Esophagus muscularis mucosa (tissue), 4 donors: ENCODE results near the gene CYP2W1. TPM values are rescaled to one million over a fixed set of nuclear protein-coding genes. Genes with fewer than 3 reads are reported as not detected.

Experiments used
- DNase-seq: peaks from one replicate; pipeline ENCODE4 v3.0.0-alpha.2; 2017; ENCODE audit errors: extremely low spot score
- H3K27ac ChIP-seq, 4 donors: fragments of 200-600 bp; sonication (generic); replicated peaks in 1 of 4; 1 replicate in 3 of 4; 2 replicates in 1 of 4; pipeline ENCODE4 v1.5.1; 2016 to 2019; ENCODE audit warnings: mild to moderate bottlenecking in 1 of 4
- H3K27me3 ChIP-seq, 4 donors: fragments of 200-600 bp; sonication (generic); one replicate each; pipeline versions ENCODE4 v1.5.1 to v1.6.0; 2016 to 2019
- H3K36me3 ChIP-seq, 4 donors: fragments of 200-600 bp; sonication (generic); one replicate each; pipeline ENCODE4 v1.5.1; 2016 to 2019
- H3K4me1 ChIP-seq, 4 donors: fragments of 200-600 bp; sonication (generic); one replicate each; pipeline ENCODE4 v1.5.1; 2016 to 2019
- H3K4me3 ChIP-seq, 4 donors: fragments of 200-600 bp; sonication (generic); 1 replicate in 2 of 4; 2 replicates in 2 of 4; pipeline ENCODE4 v1.5.1; 2016 to 2019; ENCODE audit warnings: mild to moderate bottlenecking in 4 of 4, moderate library complexity in 1 of 4
- H3K9me3 ChIP-seq, 4 donors: fragments of 200-600 bp; sonication (generic); 1 replicate in 3 of 4; 2 replicates in 1 of 4; pipeline ENCODE4 v1.5.1; 2016 to 2019
- CTCF ChIP-seq, 3 experiments: fragments of 200-600 bp in 2 of 3; fragments of 450-650 bp in 1 of 3; sonication (generic) in 2 of 3; IDR thresholded peaks; one replicate each; pipeline ENCODE4 v1.5.1; 2017 to 2019; ENCODE audit warnings: antibody characterized with exemption in 3 of 3, mild to moderate bottlenecking in 2 of 3, moderate library complexity in 1 of 3
- EP300 ChIP-seq: sonication (generic); formaldehyde crosslinking; IDR thresholded peaks from one replicate; pipeline ENCODE4 v1.6.1; 2017; ENCODE audit warnings: antibody characterized with exemption
- POLR2A ChIP-seq: fragments of 450-650 bp; IDR thresholded peaks from one replicate; pipeline ENCODE4 v1.6.1; 2017; ENCODE audit warnings: antibody characterized with exemption, moderate library complexity, mild to moderate bottlenecking, low read depth
- POLR2AphosphoS5 ChIP-seq, 2 donors: sonication (generic); formaldehyde crosslinking; IDR thresholded peaks; one replicate each; pipeline ENCODE4 v1.6.1; 2017; ENCODE audit warnings: antibody characterized with exemption in 2 of 2
- WGBS: methylation state at CpG from one replicate; pipeline ENCODE4 v1.1.5; 2018; 5-methylcytosine and 5-hydroxymethylcytosine counted together
- intact Hi-C: fragments of 100-400 bp; cut with DNase I; formaldehyde crosslinking; loops from one replicate; pipeline ENCODE4 v1.15.1; 2023
- total RNA-seq, 4 donors: library from RNA; depleted of rRNA; stranded (reverse); fragments of >200 nt; gene quantifications; one replicate each; pipeline versions ENCODE4 v1.1.0 to v1.2.1, GENCODE V29; 2016

CYP2W1 gene
- total RNA-seq, 4 donors from 2014 or later: 0.23 to 0.66 TPM; not detected in 2

- WGBS: 18% methylated on average over 14 of the region's 24 CpGs
- H3K36me3 ChIP-seq: no peaks in the 10 kb centered on the region
- H3K4me3 ChIP-seq: no peak overlapping the region
- no peak for DNase-seq
- intact Hi-C loops: no loop called here
- H3K4me1 ChIP-seq: peaks cover 10 to 25% (median 19%) of the 10 kb centered on the region in 4 donors
- H3K9me3 ChIP-seq: no peaks in the 10 kb centered on the region
- no peak for TF ChIP-seq CTCF (IDR thresholded peaks at IDR 0.05)
- no peak for TF ChIP-seq EP300
- TF ChIP-seq POLR2A: no peak
- TF ChIP-seq POLR2AphosphoS5 (IDR thresholded peaks at IDR 0.05): no peak
- no peak overlapping the region for H3K27ac ChIP-seq
- H3K27me3 ChIP-seq: peaks cover 0 to 89% (median 34%) of the 10 kb centered on the region in 4 donors
These were observed 5.5 kb downstream of the CYP2W1 start for GRCh38 chr7:988426-988911.

DNA sequence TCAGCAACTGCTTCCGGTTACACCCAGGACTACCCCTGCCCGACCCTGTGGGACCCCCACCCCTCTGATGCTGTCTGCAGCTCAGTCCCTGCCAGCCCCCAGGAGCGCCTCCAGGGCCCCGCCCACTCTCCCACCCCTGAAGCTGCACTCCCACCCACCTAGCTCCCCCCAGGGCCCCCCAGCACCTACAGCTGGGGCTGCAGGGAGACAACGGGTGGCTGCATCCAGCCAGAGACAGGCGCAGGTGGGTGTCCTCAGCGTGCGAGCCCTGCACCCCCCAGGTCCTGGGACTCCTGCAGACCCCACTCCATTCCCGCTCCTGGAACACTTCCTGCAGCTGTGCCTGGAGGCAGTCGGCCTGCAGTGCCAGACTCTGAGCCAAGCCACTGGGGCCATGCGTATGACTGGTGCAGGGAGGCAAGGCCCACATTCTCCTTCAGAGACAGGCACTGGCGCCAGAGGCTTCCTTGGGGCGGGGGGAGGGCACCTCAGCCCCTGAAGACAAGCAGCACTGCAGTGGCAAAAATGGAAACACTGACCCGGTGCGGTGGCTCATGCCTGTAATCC lies 6.1 kb downstream of the CYP2W1 start:
- no peak for TF ChIP-seq POLR2AphosphoS5 (IDR thresholded peaks at IDR 0.05)
- TF ChIP-seq EP300: no peak
- H3K4me1 ChIP-seq: peaks cover 12 to 29% (median 22%) of the 10 kb centered on the region in 4 donors
- no peak overlapping the region for H3K4me3 ChIP-seq
- intact Hi-C loops: no loop called here
- H3K9me3 ChIP-seq: no peaks in the 10 kb centered on the region
- 55% methylated on average over 11 of the region's 15 CpGs for WGBS
- H3K36me3 ChIP-seq: no peaks in the 10 kb centered on the region
- DNase-seq: no peak
- no peak overlapping the region for H3K27ac ChIP-seq
- H3K27me3 ChIP-seq: peaks cover 0 to 83% (median 28%) of the 10 kb centered on the region in 4 donors

GRCh38 chr7:990352-990932 lies 7.5 kb downstream of the CYP2W1 start:
- no peak overlapping the region for H3K4me3 ChIP-seq
- intact Hi-C loops: loop anchor here (5.0 kb wide), 2 partner anchors 37 to 187 kb away; no protein-coding TSS in a partner anchor
- WGBS: 76% methylated on average over 34 of the region's 36 CpGs
- peaks cover 12 to 29% (median 22%) of the 10 kb centered on the region in 4 donors for H3K4me1 ChIP-seq
- TF ChIP-seq POLR2A: no peak
- TF ChIP-seq POLR2AphosphoS5 (IDR thresholded peaks at IDR 0.05): no peak
- TF ChIP-seq EP300: no peak
- TF ChIP-seq CTCF (IDR thresholded peaks at IDR 0.05): no peak
- H3K9me3 ChIP-seq: no peaks in the 10 kb centered on the region
- peaks cover 0 to 8% (median under 1%) of the 10 kb centered on the region in 4 donors for H3K36me3 ChIP-seq
- no peak for DNase-seq
- no peak overlapping the region for H3K27ac ChIP-seq
- H3K27me3 ChIP-seq: peaks cover 0 to 69% (median 20%) of the 10 kb centered on the region in 4 donors

- H3K27me3 ChIP-seq: peaks cover 0 to 62% (median 20%) of the 10 kb centered on the region in 4 donors
- H3K36me3 ChIP-seq: peaks cover 0 to 13% (median 6%) of the 10 kb centered on the region in 4 donors
- no peak overlapping the region for H3K4me3 ChIP-seq
- intact Hi-C loops: loop anchor here (5.0 kb wide), 2 partner anchors 36 to 186 kb away; no protein-coding TSS in a partner anchor
- DNase-seq: no peak
- H3K4me1 ChIP-seq: peaks cover 12 to 29% (median 22%) of the 10 kb centered on the region in 4 donors
- no peak for TF ChIP-seq CTCF (IDR thresholded peaks at IDR 0.05)
- no peak for TF ChIP-seq POLR2AphosphoS5 (IDR thresholded peaks at IDR 0.05)
- TF ChIP-seq EP300: no peak
- TF ChIP-seq POLR2A: no peak
- no peaks in the 10 kb centered on the region for H3K9me3 ChIP-seq
- no peak overlapping the region for H3K27ac ChIP-seq
- WGBS: 67% methylated on average over 20 of the region's 35 CpGs
These were observed 8.2 kb downstream of the CYP2W1 start for GRCh38 chr7:990933-991728.
